OCI-LY1 (cell line): ENCODE measurements around the gene CUX1.

Source experiments
- H2AFZ ChIP-seq: fragments of 200-600 bp; sonication (generic), shearing (Covaris generic); 2 replicates; pipeline ENCODE4 v1.6.0; 2014; ENCODE audit warnings: antibody characterized with exemption, mild to moderate bottlenecking, low read length
- H3F3A ChIP-seq: fragments of 200-600 bp; sonication (generic), shearing (Covaris generic); 2 replicates; pipeline ENCODE4 v1.6.0; 2014; ENCODE audit warnings: mild to moderate bottlenecking, antibody characterized with exemption, low read length, moderate library complexity; ENCODE audit not compliant: insufficient read depth
- H3K27ac ChIP-seq: fragments of 200-600 bp; sonication (generic); 2 replicates; pipeline ENCODE4 v1.5.1; 2014; ENCODE audit warnings: low read length, mixed run types, mild to moderate bottlenecking, low read depth; ENCODE audit not compliant: poor library complexity, severe bottlenecking
- H3K27me3 ChIP-seq: fragments of 200-600 bp; sonication (generic); 2 replicates; pipeline ENCODE4 v1.6.0; 2014; ENCODE audit warnings: antibody characterized with exemption, mild to moderate bottlenecking, low read length, moderate library complexity; ENCODE audit not compliant: insufficient read depth
- H3K36me3 ChIP-seq: fragments of 200-600 bp; sonication (generic); 2 replicates; pipeline ENCODE4 v1.6.1; 2014; ENCODE audit warnings: mild to moderate bottlenecking, antibody characterized with exemption, low read length, moderate library complexity, mixed read lengths; ENCODE audit not compliant: insufficient read depth
- H3K4me1 ChIP-seq: fragments of 200-600 bp; sonication (generic); 2 replicates; pipeline ENCODE4 v1.5.1; 2014; ENCODE audit warnings: mild to moderate bottlenecking, low read length, moderate library complexity; ENCODE audit not compliant: insufficient read depth, severe bottlenecking
- H3K4me2 ChIP-seq: fragments of 200-600 bp; sonication (generic), shearing (Covaris generic); 2 replicates; pipeline ENCODE4 v1.6.1; 2014; ENCODE audit warnings: low read length
- H3K4me3 ChIP-seq: fragments of 200-600 bp; sonication (generic); 2 replicates; pipeline ENCODE4 v1.5.1; 2014; ENCODE audit warnings: low read length, low read depth, mild to moderate bottlenecking, mixed read lengths; ENCODE audit not compliant: poor library complexity, severe bottlenecking
- H3K79me2 ChIP-seq: fragments of 200-600 bp; shearing (Covaris generic); 2 replicates; pipeline ENCODE4 v1.6.1; 2016; ENCODE audit warnings: mixed run types, low read length, mixed read lengths; ENCODE audit not compliant: insufficient read depth
- H3K9ac ChIP-seq: fragments of 200-600 bp; sonication (generic), shearing (Covaris generic); 2 replicates; pipeline ENCODE4 v1.6.1; 2014; ENCODE audit warnings: mild to moderate bottlenecking, low read length, mixed read lengths
- H3K9me2 ChIP-seq: fragments of 200-600 bp; sonication (generic), shearing (Covaris generic); 2 replicates; pipeline ENCODE4 v1.6.1; 2014; ENCODE audit warnings: low read depth, mild to moderate bottlenecking, low read length, mixed read lengths
- H3K9me3 ChIP-seq: fragments of 200-600 bp; shearing (Covaris generic); 2 replicates; pipeline ENCODE4 v1.6.1; 2014; ENCODE audit warnings: low read length, mixed read lengths
- H4K20me1 ChIP-seq: fragments of 200-600 bp; sonication (generic), shearing (Covaris generic); 2 replicates; pipeline ENCODE4 v1.6.0; 2016; ENCODE audit warnings: mild to moderate bottlenecking, low read length; ENCODE audit not compliant: insufficient read depth
- CTCF ChIP-seq: fragments of 200-600 bp; sonication (generic), shearing (Covaris generic); IDR thresholded peaks from 2 replicates; pipeline ENCODE4 v1.5.1; 2017; ENCODE audit warnings: mild to moderate bottlenecking, antibody characterized with exemption, low read length, moderate library complexity, mixed read lengths
- EZH2 ChIP-seq: fragments of 200-600 bp; sonication (generic), shearing (Covaris generic); IDR thresholded peaks from 2 replicates; pipeline ENCODE4 v1.8.0; 2017; ENCODE audit warnings: borderline replicate concordance, mixed run types, mild to moderate bottlenecking, antibody characterized with exemption, low read length, moderate library complexity, mixed read lengths

Gene CUX1

DNA sequence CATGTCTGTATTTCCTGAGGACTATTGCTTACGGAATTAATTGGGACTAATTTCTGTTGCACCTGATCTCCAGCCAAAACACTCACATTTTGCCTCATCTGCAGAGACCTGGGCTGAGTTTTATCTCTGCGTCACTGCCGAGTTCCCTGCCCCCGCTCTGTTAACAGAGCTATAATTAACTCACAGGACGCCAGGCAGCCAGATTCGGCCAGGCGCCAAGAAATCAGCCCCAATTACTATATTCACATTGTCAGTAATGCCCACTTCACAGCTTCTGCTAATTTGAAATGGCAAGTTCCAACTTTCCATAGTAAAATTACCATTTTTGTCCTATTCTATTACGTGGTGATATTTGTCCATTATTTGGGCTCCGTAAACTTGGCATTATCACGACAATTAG lies 130.5 kb downstream of the CUX1 start:
- Histone ChIP-seq H3K4me2 (peak overlapping the region; percentile 31; the same call in 1 of the 2 replicates), H3K4me1 (peaks cover 82% of the 10 kb centered on the region), H3K36me3 (peaks cover 34% of the 10 kb centered on the region; the same call in 1 of the 2 replicates), H3K9ac (peak overlapping the region; percentile 35; the same call in 1 of the 2 replicates), H3F3A (no peaks in the 10 kb centered on the region), H3K27me3 (no peaks in the 10 kb centered on the region), H3K9me3 (no peaks in the 10 kb centered on the region), H2AFZ (no peak overlapping the region), H3K4me3 (peak overlapping the region; percentile 7), H3K79me2 (peaks cover 49% of the 10 kb centered on the region), H3K9me2 (no peaks in the 10 kb centered on the region), H3K27ac (peak overlapping the region; percentile 84), H4K20me1 (no peaks in the 10 kb centered on the region)
- no peak for TF ChIP-seq EZH2
- no peak for TF ChIP-seq CTCF

DNA sequence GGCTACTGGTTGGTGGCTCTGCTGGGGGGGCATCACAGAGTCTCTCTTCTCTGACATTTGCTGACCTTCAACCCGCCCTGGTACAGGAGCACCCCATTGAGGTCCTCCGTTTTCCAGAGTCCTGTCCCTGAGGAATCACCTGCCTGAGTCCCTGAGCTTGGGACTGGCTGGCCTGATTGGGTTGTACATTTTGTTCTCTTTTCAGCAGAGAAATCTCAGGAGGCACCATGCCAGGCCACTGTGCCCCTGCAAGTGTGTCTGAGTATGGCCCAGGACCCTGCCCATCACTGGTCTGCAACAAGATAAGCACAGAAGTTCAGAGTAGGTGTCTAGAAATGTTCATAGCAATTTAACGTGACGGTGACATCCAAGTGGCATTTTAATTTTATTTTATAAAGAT lies 131.2 kb downstream of the CUX1 start:
- H4K20me1 ChIP-seq: no peaks in the 10 kb centered on the region
- H3K27me3 ChIP-seq: no peaks in the 10 kb centered on the region
- peaks cover 46% of the 10 kb centered on the region for H3K79me2 ChIP-seq
- H3F3A ChIP-seq: no peaks in the 10 kb centered on the region
- peaks cover 38% of the 10 kb centered on the region; the same call in 1 of the 2 replicates for H3K36me3 ChIP-seq
- H3K4me3 ChIP-seq: no peak overlapping the region
- H3K4me2 ChIP-seq: no peak overlapping the region
- no peaks in the 10 kb centered on the region for H3K9me2 ChIP-seq
- H3K9me3 ChIP-seq: no peaks in the 10 kb centered on the region
- TF ChIP-seq CTCF: no peak
- no peak for TF ChIP-seq EZH2
- peaks cover 82% of the 10 kb centered on the region for H3K4me1 ChIP-seq
- H3K9ac ChIP-seq: no peak overlapping the region; the same call in 1 of the 2 replicates
- peak overlapping the region; percentile 84 for H3K27ac ChIP-seq
- H2AFZ ChIP-seq: no peak overlapping the region

GRCh38 chr7:101950450-101951119 lies 133.2 kb downstream of the CUX1 start:
- no peak overlapping the region for H3K4me3 ChIP-seq
- no peak overlapping the region for H3K27ac ChIP-seq
- H3K4me2 ChIP-seq: no peak overlapping the region
- no peak overlapping the region for H2AFZ ChIP-seq
- no peak overlapping the region for H3K9ac ChIP-seq
- H3K27me3 ChIP-seq: no peaks in the 10 kb centered on the region
- H3K9me2 ChIP-seq: no peaks in the 10 kb centered on the region
- peaks cover 82% of the 10 kb centered on the region for H3K4me1 ChIP-seq
- no peaks in the 10 kb centered on the region for H4K20me1 ChIP-seq
- 0 out of 2 replicates have a peak, but pooled peaks cover 5% of the 10 kb centered on the region for H3F3A ChIP-seq
- peaks cover 43% of the 10 kb centered on the region for H3K36me3 ChIP-seq
- peaks cover 44% of the 10 kb centered on the region for H3K79me2 ChIP-seq
- no peaks in the 10 kb centered on the region for H3K9me3 ChIP-seq
- TF ChIP-seq CTCF (no peak), EZH2 (no peak)
